IMR-90 (cell line): ENCODE measurements around the gene KIAA0040. TPM values are rescaled to one million over a fixed set of nuclear protein-coding genes. Genes with fewer than 3 reads are reported as not detected.

Source experiments
- ATAC-seq: fragments of 200-7000 bp; cut with Tn5 transposase; 2 replicates; pipeline ENCODE4 v1.9.1; 2020; ENCODE audit warnings: low read depth, mild to moderate bottlenecking, moderate library complexity
- BruUV-seq: library from RNA; stranded (reverse); fragments of 400-500 nt; replicated peaks from 2 replicates; lab custom pipeline; 2021; lab: Mats Ljungman, UMichigan
- CTCF ChIA-PET: fragments of 300-600 bp; formaldehyde crosslinking; extraction: SDS; loops from one replicate; lab custom pipeline; 2021; ENCODE audit warnings: antibody characterized with exemption; lab: Yijun Ruan, JAX
- POLR2A ChIA-PET: fragments of 300-600 bp; sonication (Branson Sonifier 250); formaldehyde crosslinking; loops from one replicate; lab custom pipeline; 2022; ENCODE audit warnings: antibody characterized with exemption; ENCODE audit not compliant: unreplicated experiment; lab: Charles Lee
- DNase-seq: peaks from one replicate; pipeline ENCODE4 v3.0.0; 2013
- H2AFZ ChIP-seq: replicated peaks from 2 replicates; pipeline ENCODE3; 2013; ENCODE audit warnings: low read length, mild to moderate bottlenecking; ENCODE audit not compliant: poor library complexity
- H2AK5ac ChIP-seq: 2 replicates; pipeline ENCODE4 v1.6.1; 2013; ENCODE audit warnings: low read depth, low read length, inconsistent platforms
- H2AK9ac ChIP-seq: replicated peaks from 2 replicates; pipeline ENCODE3; 2013; ENCODE audit warnings: mild to moderate bottlenecking, low read depth, low read length, moderate library complexity; ENCODE audit not compliant: poor library complexity
- H2BK120ac ChIP-seq: 2 replicates; pipeline ENCODE4 v1.6.1; 2013; ENCODE audit warnings: low read depth, low read length, inconsistent platforms
- H2BK15ac ChIP-seq: 3 replicates; pipeline ENCODE4 v1.6.1; 2013; ENCODE audit warnings: low read depth, low read length, inconsistent platforms
- H2BK20ac ChIP-seq: 2 replicates; pipeline ENCODE4 v1.6.1; 2013; ENCODE audit warnings: low read depth, mild to moderate bottlenecking, inconsistent platforms, low read length, moderate library complexity
- H2BK5ac ChIP-seq: 2 replicates; pipeline ENCODE4 v1.6.1; 2013; ENCODE audit warnings: mild to moderate bottlenecking, low read depth, low read length, inconsistent platforms; ENCODE audit not compliant: poor library complexity, severe bottlenecking
- H3K14ac ChIP-seq: replicated peaks from 2 replicates; pipeline ENCODE4 v1.6.1; 2013; ENCODE audit warnings: low read depth, low read length, inconsistent platforms
- H3K18ac ChIP-seq: 2 replicates; pipeline ENCODE4 v1.6.1; 2013; ENCODE audit warnings: low read depth, low read length, control low read depth
- H3K23ac ChIP-seq: 2 replicates; pipeline ENCODE4 v1.6.1; 2013; ENCODE audit warnings: low read depth, low read length, inconsistent platforms
- H3K27ac ChIP-seq: 2 replicates; pipeline ENCODE4 v1.5.1; 2013; ENCODE audit warnings: mild to moderate bottlenecking, control low read depth, low read length; ENCODE audit not compliant: insufficient read depth
- H3K27me3 ChIP-seq: 2 replicates; pipeline ENCODE4 v1.6.1; 2013; ENCODE audit warnings: low read length; ENCODE audit not compliant: control insufficient read depth, insufficient read depth
- H3K36me3 ChIP-seq: 2 replicates; pipeline ENCODE4 v1.6.1; 2013; ENCODE audit warnings: low read length, mixed read lengths; ENCODE audit not compliant: control insufficient read depth, insufficient read depth
- H3K4ac ChIP-seq: 2 replicates; pipeline ENCODE4 v1.6.1; 2013; ENCODE audit warnings: low read depth, low read length, inconsistent platforms
- H3K4me1 ChIP-seq: 2 replicates; pipeline ENCODE4 v1.6.1; 2013; ENCODE audit warnings: low read length, mixed read lengths; ENCODE audit not compliant: control insufficient read depth, insufficient read depth
- H3K4me2 ChIP-seq: 2 replicates; pipeline ENCODE4 v1.6.1; 2013; ENCODE audit warnings: low read depth, mild to moderate bottlenecking, control low read depth, low read length, moderate library complexity
- H3K4me3 ChIP-seq: 2 replicates; pipeline ENCODE4 v1.5.1; 2013; ENCODE audit warnings: low read depth, mild to moderate bottlenecking, control low read depth, low read length, moderate library complexity; ENCODE audit not compliant: insufficient read depth
- H3K56ac ChIP-seq: 2 replicates; pipeline ENCODE4 v1.6.1; 2013; ENCODE audit warnings: low read length, inconsistent platforms; ENCODE audit not compliant: insufficient read depth; ENCODE audit errors: extremely low read depth
- H3K79me1 ChIP-seq, 2 experiments: 2 replicates each; pipeline ENCODE4 v1.6.1; 2013; ENCODE audit warnings: low read length in 2 of 2, inconsistent platforms in 1 of 2, low read depth in 1 of 2
- H3K9ac ChIP-seq: 2 replicates; pipeline ENCODE4 v1.6.1; 2013; ENCODE audit warnings: low read depth, low read length, control low read depth
- H3K9me1 ChIP-seq: 2 replicates; pipeline ENCODE4 v1.6.1; 2013; ENCODE audit warnings: low read length, inconsistent platforms; ENCODE audit not compliant: insufficient read depth
- H3K9me3 ChIP-seq: 2 replicates; pipeline ENCODE4 v1.6.1; 2013; ENCODE audit warnings: low read length; ENCODE audit not compliant: control insufficient read depth, insufficient read depth
- H4K20me1 ChIP-seq: 2 replicates; pipeline ENCODE4 v1.6.1; 2013; ENCODE audit warnings: low read length, inconsistent platforms; ENCODE audit not compliant: insufficient read depth
- H4K5ac ChIP-seq: 2 replicates; pipeline ENCODE4 v1.6.1; 2013; ENCODE audit warnings: mild to moderate bottlenecking, low read depth, low read length, control low read depth
- H4K8ac ChIP-seq, 2 experiments: 2 replicates each; pipeline ENCODE4 v1.6.1; 2013; ENCODE audit warnings: low read depth in 2 of 2, low read length in 2 of 2, control low read depth in 1 of 2, inconsistent platforms in 1 of 2
- H4K91ac ChIP-seq: 2 replicates; pipeline ENCODE4 v1.6.1; 2013; ENCODE audit warnings: low read depth, low read length, inconsistent platforms; ENCODE audit not compliant: insufficient read depth
- MAFK ChIP-seq: IDR thresholded peaks from 2 replicates; pipeline ENCODE4 v1.6.1; 2012; ENCODE audit warnings: low read depth, low read length, improper control_type of control experiment
- MXI1 ChIP-seq: IDR thresholded peaks from 2 replicates; pipeline ENCODE4 v1.6.1; 2012; ENCODE audit warnings: low read depth, mild to moderate bottlenecking, low read length, moderate library complexity, borderline replicate concordance
- SMC3 ChIP-seq: fragments of 150-350 bp; IDR thresholded peaks from 2 replicates; pipeline ENCODE4 v1.6.1; 2016; ENCODE audit warnings: low read depth, mild to moderate bottlenecking, antibody characterized with exemption, low read length, moderate library complexity
- WGBS, 2 experiments: methylation state at CpG; one replicate each; pipeline versions ENCODE4 v1.1.5 to v1.1.7; 2013; ENCODE audit warnings: missing lambda C conversion rate in 2 of 2; ENCODE audit not compliant: insufficient read length in 1 of 2; ENCODE audit errors: extremely low coverage in 2 of 2; 5-methylcytosine and 5-hydroxymethylcytosine counted together
- dilution Hi-C: fragments of 300-500 bp; cut with HindIII; formaldehyde crosslinking; loops from one replicate; pipeline ENCODE4 v1.14.3; 2018; ENCODE audit warnings: low sequenced_read_pairs; ENCODE audit not compliant: unreplicated experiment
- in situ Hi-C: fragments of 300-500 bp; cut with MboI; formaldehyde crosslinking; loops from 3 replicates; pipeline ENCODE4 v1.14.3; 2019; ENCODE audit warnings: low sequenced_read_pairs, inconsistent platforms, mixed read lengths
- intact Hi-C: fragments of 100-400 bp; cut with micrococcal nuclease; formaldehyde crosslinking; loops from 2 replicates; pipeline ENCODE4 v1.10.0; 2022
- polyA plus RNA-seq, 3 experiments: library from polyadenylated mRNA; depleted of rRNA; stranded (reverse); fragments of >200 nt; gene quantifications; 2 replicates each; pipeline ENCODE4 v1.2.3, GENCODE V29; 2012; ENCODE audit warnings: low replicate concordance in 1 of 3
- total RNA-seq: library from RNA; depleted of rRNA; stranded (reverse); fragments of >200 nt; gene quantifications from 2 replicates; pipeline ENCODE4 v1.2.3, GENCODE V29; 2012

The KIAA0040 gene
- total and polyA plus RNA-seq, 2 of the 4 experiments (the other 2 are of a cell fraction), result 0.05 to 0.18 TPM

DNA sequence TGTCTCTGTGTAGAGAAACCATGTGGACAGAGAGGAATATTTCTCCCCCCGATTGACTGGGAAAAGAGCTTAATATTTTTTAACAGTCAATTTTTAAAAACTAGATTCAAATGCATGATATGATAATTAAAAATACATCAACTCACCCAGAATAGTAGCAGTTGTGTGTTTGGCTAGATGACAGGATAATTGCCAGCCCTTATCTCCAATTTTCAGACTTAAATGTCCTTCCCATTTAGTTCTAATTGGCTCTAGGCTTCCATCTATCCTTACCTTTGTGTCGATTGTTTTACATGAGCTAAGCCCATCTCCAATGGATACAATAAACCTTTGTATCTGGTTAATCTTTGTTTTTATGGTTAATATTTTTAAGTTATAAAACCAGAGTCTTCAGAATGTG is 23.9 kb upstream of the KIAA0040 start:
- no peak overlapping the region for H2AK9ac ChIP-seq
- POLR2A ChIA-PET, result no interaction called here
- no peak overlapping the region for H4K8ac ChIP-seq
- TF ChIP-seq MXI1 (no peak), MAFK (no peak), SMC3 (no peak)
- no TSS peak for BruUV-seq
- H4K20me1 ChIP-seq, result no peaks in the 10 kb centered on the region
- H2AFZ ChIP-seq, result no peak overlapping the region
- no peak overlapping the region for H2BK15ac ChIP-seq
- H4K91ac ChIP-seq, result no peak overlapping the region
- H3K4me1 ChIP-seq, result no peaks in the 10 kb centered on the region
- H3K27me3 ChIP-seq, result no peaks in the 10 kb centered on the region
- no peak for DNase-seq
- H3K18ac ChIP-seq, result no peak overlapping the region
- H2BK20ac ChIP-seq, result no peak overlapping the region
- no peaks in the 10 kb centered on the region for H3K9me1 ChIP-seq
- CTCF ChIA-PET, result no interaction called here
- ATAC-seq, result no peak
- dilution Hi-C loops, result no loop called here
- H3K4me2 ChIP-seq, result no peak overlapping the region
- H3K9me3 ChIP-seq, result no peaks in the 10 kb centered on the region
- H2BK5ac ChIP-seq, result no peak overlapping the region
- no peak overlapping the region for H3K56ac ChIP-seq
- H3K4me3 ChIP-seq, result no peak overlapping the region
- intact Hi-C loops, result no loop called here
- no peak overlapping the region for H3K14ac ChIP-seq
- H2BK120ac ChIP-seq, result no peak overlapping the region
- no peaks in the 10 kb centered on the region for H3K79me1 ChIP-seq
- no peak overlapping the region for H3K9ac ChIP-seq
- H3K23ac ChIP-seq, result no peak overlapping the region
- no peak overlapping the region for H3K27ac ChIP-seq
- H4K5ac ChIP-seq, result no peak overlapping the region
- WGBS, 2 experiments, result no CpG with 5 or more reads among the region's 2 CpGs
- H3K36me3 ChIP-seq, result no peaks in the 10 kb centered on the region
- H2AK5ac ChIP-seq, result no peak overlapping the region
- no peak overlapping the region for H3K4ac ChIP-seq
- in situ Hi-C loops, result no loop called here
